ENCODE data around the gene DNAH6. TPM values are rescaled to one million over a fixed set of nuclear protein-coding genes. Genes with fewer than 3 reads are reported as not detected.

DNAH6 gene
- total RNA-seq, 1 experiment from 2014 or later: 1.6 TPM

- CTCF ChIA-PET: no interaction called here
- POLR2A ChIA-PET: no interaction called here
These were observed 338.6 kb downstream of the DNAH6 start for GRCh38 chr2:84854850-84855249.

More at GRCh38 chr2:84854850-84855249, 338.6 kb downstream of the DNAH6 start:
- Histone ChIP-seq H4K20me1 (ENCODE audit: insufficient read depth) (no peaks in the 10 kb centered on the region), H3K27me3 (ENCODE audit: insufficient read depth, low read length) (no peaks in the 10 kb centered on the region), H2AFZ (ENCODE audit: low read depth, low read length, poor library complexity, severe bottlenecking) (no peak overlapping the region), H3K36me3 (ENCODE audit: control insufficient read depth in 1 of 2, insufficient read depth in 2 of 2, low read length in 2 of 2) (no peaks in the 10 kb centered on the region), H3K4me3 (replicated peaks in 1 of 2; ENCODE audit: low read depth in 1 of 2, low read length in 2 of 2) (no peak overlapping the region), H3K4me2 (ENCODE audit: low read length) (no peak overlapping the region), H3K79me2 (ENCODE audit: insufficient read depth, low read length) (no peaks in the 10 kb centered on the region), H3K9me3 (ENCODE audit: control insufficient read depth in 1 of 2, insufficient read depth in 1 of 2, low read depth in 1 of 2, low read length in 2 of 2) (0 out of 4 replicates have a peak, but pooled peaks cover 0 to 3% of the 10 kb centered on the region in 2 experiments), H3K4me1 (ENCODE audit: control insufficient read depth in 1 of 2, insufficient read depth in 2 of 2, low read length in 2 of 2) (no peaks in the 10 kb centered on the region), H3K9ac (ENCODE audit: low read length) (no peak overlapping the region), H3K27ac (ENCODE audit: low read depth, low read length) (no peak overlapping the region), H3K9me2 (ENCODE audit: insufficient read depth) (no peaks in the 10 kb centered on the region)
- DNase-seq (ENCODE audit: low read depth, low spot score) (no peak), ATAC-seq (no peak)
- RAD21 ChIA-PET (ENCODE audit: low non-redundant PET in 1 of 2, low total read pairs in 2 of 2, uncharacterized antibody in 2 of 2, unreplicated experiment in 2 of 2): no interaction called here
- intact Hi-C loops (cut with micrococcal nuclease): no loop called here
- BruUV-seq (replicated peaks): no TSS peak
- TF ChIP-seq ZNF274 (IDR thresholded peaks at IDR 0.05; ENCODE audit: low read depth, low read length): no peak
- no peak for TF ChIP-seq SIN3A (IDR thresholded peaks at IDR 0.05; ENCODE audit: low read depth)
- no peak for TF ChIP-seq JUND (IDR thresholded peaks at IDR 0.05)
- no peak for TF ChIP-seq RAD21 (IDR thresholded peaks at IDR 0.05; ENCODE audit: low read depth)
- no peak for TF ChIP-seq ELF1 (IDR thresholded peaks at IDR 0.05; ENCODE audit: borderline replicate concordance, low read depth)
- TF ChIP-seq CBX3 (IDR thresholded peaks at IDR 0.05; ENCODE audit: low read depth): no peak
- TF ChIP-seq POLR2AphosphoS5 (IDR thresholded peaks at IDR 0.05; ENCODE audit: low read depth, low read length): no peak
- TF ChIP-seq YY1 (IDR thresholded peaks at IDR 0.05; ENCODE audit: extremely low read depth, insufficient replicate concordance, low read depth, low read length): no peak
- TF ChIP-seq ZBTB33 (IDR thresholded peaks at IDR 0.05; ENCODE audit: extremely low read depth, insufficient replicate concordance, low read length): no peak
- TF ChIP-seq EGR1 (IDR thresholded peaks at IDR 0.05; ENCODE audit: low read depth): no peak
- TF ChIP-seq TCF7L2 (IDR thresholded peaks at IDR 0.05; ENCODE audit: borderline replicate concordance, extremely low read depth, insufficient read depth, insufficient read length): no peak
- no peak for TF ChIP-seq MAX (IDR thresholded peaks at IDR 0.05)
- no peak for TF ChIP-seq CTCF (IDR thresholded peaks at IDR 0.05 in 2 of 3, conservative IDR thresholded peaks at IDR 0.05 in 1 of 3; ENCODE audit: borderline replicate concordance in 1 of 3, insufficient read depth in 1 of 3, low read depth in 2 of 3, low read length in 2 of 3)
- TF ChIP-seq SP1 (IDR thresholded peaks at IDR 0.05; ENCODE audit: low read depth): no peak
- TF ChIP-seq POLR2A (IDR thresholded peaks at IDR 0.05; ENCODE audit: borderline replicate concordance, extremely low read depth, insufficient read depth, insufficient read length): no peak
- no peak for TF ChIP-seq EZH2phosphoT487 (IDR thresholded peaks at IDR 0.05; ENCODE audit: borderline replicate concordance)
- no peak for TF ChIP-seq SRF (IDR thresholded peaks at IDR 0.05; ENCODE audit: low read depth)
